ENCODE results near the gene TP53.

DNA sequence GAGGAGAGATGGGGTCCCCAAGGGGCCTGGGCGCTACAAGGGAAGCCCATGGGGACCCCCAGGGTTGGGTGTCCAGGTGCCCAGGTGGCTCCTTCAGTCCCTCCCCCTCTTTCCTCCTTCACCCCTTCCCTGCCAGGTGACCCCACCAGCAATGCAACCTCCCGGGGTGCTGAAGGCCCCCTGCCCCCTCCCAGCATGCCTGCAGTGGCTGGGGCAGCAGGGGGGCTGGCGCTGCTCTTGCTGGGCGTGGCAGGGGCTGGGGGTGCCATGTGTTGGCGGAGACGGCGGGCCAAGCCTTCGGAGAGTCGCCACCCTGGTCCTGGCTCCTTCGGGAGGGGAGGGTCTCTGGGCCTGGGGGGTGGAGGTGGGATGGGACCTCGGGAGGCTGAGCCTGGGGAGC, 21.7 kb upstream of the TP53 start:
- TF ChIP-seq, protein P1, sequence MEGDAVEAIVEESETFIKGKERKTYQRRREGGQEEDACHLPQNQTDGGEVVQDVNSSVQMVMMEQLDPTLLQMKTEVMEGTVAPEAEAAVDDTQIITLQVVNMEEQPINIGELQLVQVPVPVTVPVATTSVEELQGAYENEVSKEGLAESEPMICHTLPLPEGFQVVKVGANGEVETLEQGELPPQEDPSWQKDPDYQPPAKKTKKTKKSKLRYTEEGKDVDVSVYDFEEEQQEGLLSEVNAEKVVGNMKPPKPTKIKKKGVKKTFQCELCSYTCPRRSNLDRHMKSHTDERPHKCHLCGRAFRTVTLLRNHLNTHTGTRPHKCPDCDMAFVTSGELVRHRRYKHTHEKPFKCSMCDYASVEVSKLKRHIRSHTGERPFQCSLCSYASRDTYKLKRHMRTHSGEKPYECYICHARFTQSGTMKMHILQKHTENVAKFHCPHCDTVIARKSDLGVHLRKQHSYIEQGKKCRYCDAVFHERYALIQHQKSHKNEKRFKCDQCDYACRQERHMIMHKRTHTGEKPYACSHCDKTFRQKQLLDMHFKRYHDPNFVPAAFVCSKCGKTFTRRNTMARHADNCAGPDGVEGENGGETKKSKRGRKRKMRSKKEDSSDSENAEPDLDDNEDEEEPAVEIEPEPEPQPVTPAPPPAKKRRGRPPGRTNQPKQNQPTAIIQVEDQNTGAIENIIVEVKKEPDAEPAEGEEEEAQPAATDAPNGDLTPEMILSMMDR (IDR thresholded peaks at IDR 0.05), result no peak
- no peak for TF ChIP-seq POLR2A (IDR thresholded peaks at IDR 0.05)
- no peak for TF ChIP-seq POLR2AphosphoS5 (IDR thresholded peaks at IDR 0.05)
- TF ChIP-seq EP300 (IDR thresholded peaks at IDR 0.05; ENCODE audit: low read depth), result no peak

Data from transverse colon (tissue), 4 donors.